ENCODE data around the gene CCDC172. TPM values are rescaled to one million over a fixed set of nuclear protein-coding genes. Genes with fewer than 3 reads are reported as not detected.
"Not testable (repeated sequence)": the region's sequence is repeated elsewhere in the genome, so short reads cannot be mapped to it uniquely, and the experiment has no call there.

Gene CCDC172
- total RNA-seq, 1 donor from 2014 or later, result not detected

DNA sequence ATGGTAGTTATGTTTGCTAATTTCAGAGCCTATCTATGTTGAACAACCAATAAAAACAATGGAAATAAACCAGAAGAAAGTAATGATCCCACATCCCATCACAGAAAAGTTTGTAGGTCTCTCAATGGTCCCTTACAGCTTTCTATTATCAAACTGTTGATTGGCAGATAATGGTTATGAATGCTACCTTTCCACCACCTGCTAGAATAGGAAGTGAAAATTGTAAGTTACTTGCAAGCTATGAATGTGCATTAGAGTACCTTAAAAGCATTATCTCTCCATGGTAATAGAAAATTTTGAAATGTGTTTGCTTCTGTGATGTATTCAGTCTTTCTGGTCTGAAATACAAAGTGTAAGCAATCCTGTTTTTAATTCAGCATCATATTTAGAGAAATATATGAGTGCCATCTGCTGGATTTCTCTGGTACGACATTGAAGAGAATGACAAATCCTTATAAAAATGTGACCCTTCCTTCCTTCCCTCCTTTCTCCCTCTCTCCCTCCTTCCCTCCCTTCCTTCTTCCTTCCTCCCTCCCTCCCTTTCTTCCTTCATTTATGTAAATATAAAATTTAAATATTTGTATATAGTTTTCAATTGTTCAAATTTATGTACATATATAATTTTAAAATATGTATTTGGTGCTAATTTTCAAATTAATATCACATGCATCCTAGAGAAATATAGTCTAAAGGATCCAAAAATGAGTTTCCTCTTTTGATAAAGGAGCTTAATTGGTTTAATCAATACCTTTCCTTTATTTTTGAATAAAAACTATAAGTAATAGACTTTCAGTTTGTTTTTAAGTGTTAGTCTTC lies 62.0 kb downstream of the CCDC172 start:
- no peaks in the 10 kb centered on the region for H3K36me3 ChIP-seq (ENCODE audit: control insufficient read depth in 3 of 3, insufficient read depth in 3 of 3, low read length in 3 of 3)
- H3K27me3 ChIP-seq (ENCODE audit: control insufficient read depth in 3 of 3, insufficient read depth in 3 of 3, low read length in 3 of 3), result no peaks in the 10 kb centered on the region
- H3K27ac ChIP-seq (ENCODE audit: low read depth, low read length), result no peak overlapping the region
- no peaks in the 10 kb centered on the region for H3K4me1 ChIP-seq (ENCODE audit: control insufficient read depth in 3 of 3, insufficient read depth in 3 of 3, low read length in 3 of 3)
- H3K9me3 ChIP-seq (ENCODE audit: control insufficient read depth in 3 of 3, low read length in 3 of 3), result no peaks in the 10 kb centered on the region
- H3K9ac ChIP-seq (ENCODE audit: low read depth in 1 of 3, low read length in 3 of 3), result no peak overlapping the region
- H3K4me3 ChIP-seq (ENCODE audit: low read length in 3 of 3), result no peak overlapping the region

DNA sequence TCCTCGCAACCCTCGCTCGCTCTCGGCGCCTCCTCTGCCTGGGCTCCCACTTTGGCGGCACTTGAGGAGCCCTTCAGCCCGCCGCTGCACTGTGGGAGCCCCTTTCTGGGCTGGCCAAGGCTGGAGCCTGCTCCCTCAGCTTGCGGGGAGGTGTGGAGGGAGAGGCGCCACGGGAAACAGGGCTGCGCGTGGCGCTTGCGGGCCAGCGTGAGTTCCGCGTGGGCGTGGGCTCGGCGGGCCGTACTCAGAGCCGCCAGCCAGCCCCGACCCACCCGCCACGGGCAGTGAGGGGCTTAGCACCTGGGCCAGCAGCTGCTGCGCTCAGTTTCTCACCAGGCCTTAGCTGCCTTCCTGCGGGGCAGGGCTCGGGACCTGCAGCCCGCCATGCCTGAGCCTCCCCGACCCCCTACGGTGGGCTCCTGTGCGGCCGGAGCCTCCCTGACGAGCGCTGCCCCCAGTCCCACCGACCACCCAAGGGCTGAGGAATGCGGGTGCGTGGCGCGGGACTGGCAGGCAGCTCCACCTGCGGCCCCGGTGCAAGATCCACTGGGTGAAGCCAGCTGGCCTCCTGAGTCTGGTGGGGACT lies 69.1 kb downstream of the CCDC172 start:
- H3K36me3 ChIP-seq (ENCODE audit: control insufficient read depth in 3 of 3, insufficient read depth in 3 of 3, low read length in 3 of 3); H3K4me1 ChIP-seq (ENCODE audit: control insufficient read depth in 3 of 3, insufficient read depth in 3 of 3, low read length in 3 of 3); H3K4me3 ChIP-seq (ENCODE audit: low read length in 3 of 3); H3K9me3 ChIP-seq (ENCODE audit: control insufficient read depth in 3 of 3, low read length in 3 of 3); H3K9ac ChIP-seq (ENCODE audit: low read depth in 1 of 3, low read length in 3 of 3); H3K27me3 ChIP-seq (ENCODE audit: control insufficient read depth in 3 of 3, insufficient read depth in 3 of 3, low read length in 3 of 3); H3K27ac ChIP-seq (ENCODE audit: low read depth, low read length): not testable (repeated sequence)

- Histone ChIP-seq H3K4me1 (ENCODE audit: control insufficient read depth in 3 of 3, insufficient read depth in 3 of 3, low read length in 3 of 3) (no peaks in the 10 kb centered on the region), H3K9me3 (ENCODE audit: control insufficient read depth in 3 of 3, low read length in 3 of 3) (peaks cover 0 to 2% (median 0%) of the 10 kb centered on the region in 3 donors), H3K27me3 (ENCODE audit: control insufficient read depth in 3 of 3, insufficient read depth in 3 of 3, low read length in 3 of 3) (no peaks in the 10 kb centered on the region)
Measured at GRCh38 chr10:116395223-116395985, 71.2 kb downstream of the CCDC172 start.

GRCh38 chr10:116398224-116398623 lies 74.0 kb downstream of the CCDC172 start:
- H3K36me3 ChIP-seq (ENCODE audit: control insufficient read depth in 3 of 3, insufficient read depth in 3 of 3, low read length in 3 of 3), result no peaks in the 10 kb centered on the region
- no peak overlapping the region for H3K4me3 ChIP-seq (ENCODE audit: low read length in 3 of 3)
- peaks cover 0 to 2% (median 0%) of the 10 kb centered on the region in 3 donors for H3K9me3 ChIP-seq (ENCODE audit: control insufficient read depth in 3 of 3, low read length in 3 of 3)
- no peak overlapping the region for H3K9ac ChIP-seq (ENCODE audit: low read depth in 1 of 3, low read length in 3 of 3)
- H3K27ac ChIP-seq (ENCODE audit: low read depth, low read length), result no peak overlapping the region
- H3K27me3 ChIP-seq (ENCODE audit: control insufficient read depth in 3 of 3, insufficient read depth in 3 of 3, low read length in 3 of 3), result no peaks in the 10 kb centered on the region
- no peaks in the 10 kb centered on the region for H3K4me1 ChIP-seq (ENCODE audit: control insufficient read depth in 3 of 3, insufficient read depth in 3 of 3, low read length in 3 of 3)

More at GRCh38 chr10:116395223-116395985, 71.2 kb downstream of the CCDC172 start:
- Histone ChIP-seq H3K4me3 (ENCODE audit: low read length in 3 of 3) (no peak overlapping the region), H3K27ac (ENCODE audit: low read depth, low read length) (no peak overlapping the region), H3K9ac (ENCODE audit: low read depth in 1 of 3, low read length in 3 of 3) (no peak overlapping the region), H3K36me3 (ENCODE audit: control insufficient read depth in 3 of 3, insufficient read depth in 3 of 3, low read length in 3 of 3) (no peaks in the 10 kb centered on the region)

- Histone ChIP-seq H3K36me3 (ENCODE audit: control insufficient read depth in 3 of 3, insufficient read depth in 3 of 3, low read length in 3 of 3) (no peaks in the 10 kb centered on the region), H3K9ac (ENCODE audit: low read depth in 1 of 3, low read length in 3 of 3) (no peak overlapping the region), H3K4me1 (ENCODE audit: control insufficient read depth in 3 of 3, insufficient read depth in 3 of 3, low read length in 3 of 3) (no peaks in the 10 kb centered on the region), H3K9me3 (ENCODE audit: control insufficient read depth in 3 of 3, low read length in 3 of 3) (peaks cover 0 to 2% (median 0%) of the 10 kb centered on the region in 3 donors), H3K27me3 (ENCODE audit: control insufficient read depth in 3 of 3, insufficient read depth in 3 of 3, low read length in 3 of 3) (no peaks in the 10 kb centered on the region), H3K4me3 (ENCODE audit: low read length in 3 of 3) (no peak overlapping the region), H3K27ac (ENCODE audit: low read depth, low read length) (no peak overlapping the region)
Measured at GRCh38 chr10:116402858-116403257, 78.6 kb downstream of the CCDC172 start.

DNA sequence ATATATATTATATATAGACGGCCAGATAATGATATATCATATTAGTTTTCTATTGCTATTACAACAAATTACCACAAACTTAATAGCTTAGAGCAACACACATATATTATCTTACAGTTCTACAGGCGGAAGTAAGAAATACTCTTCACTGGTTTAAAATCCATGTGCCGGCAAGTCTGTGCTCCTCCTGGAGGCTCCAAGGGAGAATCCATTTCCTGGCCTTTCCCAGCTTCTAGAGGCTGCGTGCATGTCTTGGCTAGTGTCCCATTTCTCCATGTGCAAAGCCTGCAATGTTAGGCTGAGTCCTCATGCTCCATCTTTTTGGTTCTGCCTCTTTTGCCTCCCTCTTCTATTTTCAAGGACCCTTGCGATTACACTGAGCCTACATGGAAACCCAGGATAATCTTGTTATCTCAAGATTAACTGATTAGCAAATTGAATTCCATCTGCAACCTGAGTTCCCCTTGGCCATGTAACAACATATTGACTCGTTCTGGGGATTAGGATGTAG lies 79.5 kb downstream of the CCDC172 start:
- Histone ChIP-seq H3K4me3 (ENCODE audit: low read length in 3 of 3) (no peak overlapping the region), H3K27me3 (ENCODE audit: control insufficient read depth in 3 of 3, insufficient read depth in 3 of 3, low read length in 3 of 3) (no peaks in the 10 kb centered on the region), H3K9me3 (ENCODE audit: control insufficient read depth in 3 of 3, low read length in 3 of 3) (no peaks in the 10 kb centered on the region), H3K27ac (ENCODE audit: low read depth, low read length) (no peak overlapping the region), H3K36me3 (ENCODE audit: control insufficient read depth in 3 of 3, insufficient read depth in 3 of 3, low read length in 3 of 3) (no peaks in the 10 kb centered on the region), H3K4me1 (ENCODE audit: control insufficient read depth in 3 of 3, insufficient read depth in 3 of 3, low read length in 3 of 3) (no peaks in the 10 kb centered on the region), H3K9ac (ENCODE audit: low read depth in 1 of 3, low read length in 3 of 3) (no peak overlapping the region)

- H3K4me1 ChIP-seq (ENCODE audit: control insufficient read depth in 3 of 3, insufficient read depth in 3 of 3, low read length in 3 of 3), result no peaks in the 10 kb centered on the region
- no peak overlapping the region for H3K27ac ChIP-seq (ENCODE audit: low read depth, low read length)
- H3K9me3 ChIP-seq (ENCODE audit: control insufficient read depth in 3 of 3, low read length in 3 of 3), result no peaks in the 10 kb centered on the region
- no peak overlapping the region for H3K4me3 ChIP-seq (ENCODE audit: low read length in 3 of 3)
- H3K9ac ChIP-seq (ENCODE audit: low read depth in 1 of 3, low read length in 3 of 3), result no peak overlapping the region
- no peaks in the 10 kb centered on the region for H3K36me3 ChIP-seq (ENCODE audit: control insufficient read depth in 3 of 3, insufficient read depth in 3 of 3, low read length in 3 of 3)
- no peaks in the 10 kb centered on the region for H3K27me3 ChIP-seq (ENCODE audit: control insufficient read depth in 3 of 3, insufficient read depth in 3 of 3, low read length in 3 of 3)
Measured at GRCh38 chr10:116408719-116409118, 84.5 kb downstream of the CCDC172 start.

DNA sequence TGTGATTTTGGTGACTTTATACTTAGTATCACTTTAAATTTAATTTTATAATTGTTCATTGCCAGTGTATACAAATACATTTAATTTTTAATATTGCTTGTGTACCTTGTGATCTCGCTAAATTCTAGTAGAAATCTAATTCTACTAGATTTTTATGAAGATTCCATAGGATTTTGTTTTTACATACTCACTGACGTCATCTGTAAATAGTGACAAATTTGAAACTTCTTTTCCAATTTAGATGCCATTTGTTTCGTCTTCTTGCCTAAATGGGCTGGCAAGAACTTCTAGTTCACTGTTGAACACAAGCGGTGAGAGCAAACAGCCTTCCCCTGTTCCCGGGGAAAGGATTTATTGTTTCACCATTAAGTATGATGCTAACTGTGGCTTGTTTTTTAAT lies 86.1 kb downstream of the CCDC172 start:
- H3K4me3 ChIP-seq (ENCODE audit: low read length in 3 of 3), result no peak overlapping the region
- H3K9me3 ChIP-seq (ENCODE audit: control insufficient read depth in 3 of 3, low read length in 3 of 3), result no peaks in the 10 kb centered on the region

DNA sequence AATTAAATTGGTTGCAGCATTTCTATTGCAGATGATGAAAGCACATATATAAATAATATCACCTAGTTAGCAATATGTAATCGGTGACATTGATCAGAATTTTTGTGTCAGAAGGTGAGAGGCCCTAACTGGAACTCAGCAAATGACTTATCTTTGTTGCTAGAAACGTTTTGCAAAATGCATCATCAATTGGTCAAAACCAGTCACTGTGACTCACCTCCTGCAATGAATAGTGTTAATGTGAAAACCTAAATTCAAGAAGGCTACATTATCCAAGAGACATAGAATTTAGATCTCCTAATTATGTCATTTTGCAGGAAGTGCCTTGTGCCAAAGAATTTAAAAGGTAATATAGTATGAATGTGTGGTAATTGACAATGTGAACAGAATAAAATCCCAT lies 93.6 kb downstream of the CCDC172 start:
- Histone ChIP-seq H3K9me3 (ENCODE audit: control insufficient read depth in 3 of 3, low read length in 3 of 3) (no peaks in the 10 kb centered on the region), H3K4me1 (ENCODE audit: control insufficient read depth in 3 of 3, insufficient read depth in 3 of 3, low read length in 3 of 3) (no peaks in the 10 kb centered on the region), H3K4me3 (ENCODE audit: low read length in 3 of 3) (no peak overlapping the region), H3K27me3 (ENCODE audit: control insufficient read depth in 3 of 3, insufficient read depth in 3 of 3, low read length in 3 of 3) (no peaks in the 10 kb centered on the region), H3K27ac (ENCODE audit: low read depth, low read length) (no peak overlapping the region), H3K36me3 (ENCODE audit: control insufficient read depth in 3 of 3, insufficient read depth in 3 of 3, low read length in 3 of 3) (no peaks in the 10 kb centered on the region), H3K9ac (ENCODE audit: low read depth in 1 of 3, low read length in 3 of 3) (no peak overlapping the region)

More for the DNA sequence above, 86.1 kb downstream of the CCDC172 start:
- H3K27me3 ChIP-seq (ENCODE audit: control insufficient read depth in 3 of 3, insufficient read depth in 3 of 3, low read length in 3 of 3), result no peaks in the 10 kb centered on the region
- H3K27ac ChIP-seq (ENCODE audit: low read depth, low read length), result no peak overlapping the region
- H3K4me1 ChIP-seq (ENCODE audit: control insufficient read depth in 3 of 3, insufficient read depth in 3 of 3, low read length in 3 of 3), result no peaks in the 10 kb centered on the region
- no peaks in the 10 kb centered on the region for H3K36me3 ChIP-seq (ENCODE audit: control insufficient read depth in 3 of 3, insufficient read depth in 3 of 3, low read length in 3 of 3)
- no peak overlapping the region for H3K9ac ChIP-seq (ENCODE audit: low read depth in 1 of 3, low read length in 3 of 3)

- H3K4me1 ChIP-seq (ENCODE audit: control insufficient read depth in 3 of 3, insufficient read depth in 3 of 3, low read length in 3 of 3), result no peaks in the 10 kb centered on the region
- H3K9me3 ChIP-seq (ENCODE audit: control insufficient read depth in 3 of 3, low read length in 3 of 3), result no peaks in the 10 kb centered on the region
- no peaks in the 10 kb centered on the region for H3K27me3 ChIP-seq (ENCODE audit: control insufficient read depth in 3 of 3, insufficient read depth in 3 of 3, low read length in 3 of 3)
- no peak overlapping the region for H3K27ac ChIP-seq (ENCODE audit: low read depth, low read length)
- H3K9ac ChIP-seq (ENCODE audit: low read depth in 1 of 3, low read length in 3 of 3), result no peak overlapping the region
- no peak overlapping the region for H3K4me3 ChIP-seq (ENCODE audit: low read length in 3 of 3)
- H3K36me3 ChIP-seq (ENCODE audit: control insufficient read depth in 3 of 3, insufficient read depth in 3 of 3, low read length in 3 of 3), result no peaks in the 10 kb centered on the region
Measured at GRCh38 chr10:116418389-116418788, 94.1 kb downstream of the CCDC172 start.

Data from skeletal muscle tissue (tissue), 4 donors.